ENCODE results near the gene CIAPIN1.

DNA sequence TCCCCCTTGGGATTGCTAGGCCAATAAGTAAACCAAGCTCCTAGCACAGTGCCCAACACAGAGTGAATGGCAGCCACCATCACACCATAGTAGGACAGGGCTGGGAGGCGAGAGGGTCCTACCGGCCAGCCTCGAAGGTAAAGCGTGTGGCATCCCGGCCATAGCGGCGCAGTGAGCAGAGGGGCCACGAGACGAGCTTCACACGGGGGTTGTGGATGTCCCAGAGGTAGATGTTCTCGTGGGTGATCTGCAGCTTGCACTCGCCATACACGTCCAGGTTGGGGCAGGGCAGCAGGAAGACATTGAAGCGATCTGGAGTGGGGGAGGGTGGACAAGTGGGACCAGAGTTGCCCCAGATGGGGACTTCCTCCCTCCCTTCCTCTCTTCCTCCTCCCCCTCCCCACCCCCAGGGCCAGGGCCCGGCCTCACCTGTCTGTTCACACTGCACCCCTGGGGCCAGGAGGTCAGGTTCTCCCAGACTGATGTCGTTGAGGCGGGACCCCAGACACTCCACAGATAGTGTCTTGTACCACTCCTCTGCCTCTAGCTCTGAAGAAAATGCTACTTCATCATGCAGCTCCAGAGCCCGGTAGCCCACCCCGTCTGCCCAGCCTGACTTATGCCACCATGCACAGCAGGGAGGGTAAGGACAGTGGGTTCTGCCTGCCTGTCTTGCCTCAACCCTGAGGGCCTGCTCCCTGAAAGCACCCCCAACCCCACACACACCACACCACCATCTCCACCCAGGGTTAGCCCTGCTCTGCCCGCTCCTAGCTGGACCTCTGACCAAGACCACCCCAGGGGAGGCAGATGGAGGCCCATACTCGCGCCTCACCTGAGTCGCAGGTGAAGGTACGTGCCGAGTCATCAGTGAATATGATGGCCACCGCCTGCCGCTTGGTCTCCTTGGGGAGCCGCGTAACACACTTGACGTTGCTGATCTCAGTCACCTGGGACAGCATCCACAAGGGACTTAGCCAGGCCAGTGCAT, 27.8 kb upstream of the CIAPIN1 start:
- TF ChIP-seq, protein P1, sequence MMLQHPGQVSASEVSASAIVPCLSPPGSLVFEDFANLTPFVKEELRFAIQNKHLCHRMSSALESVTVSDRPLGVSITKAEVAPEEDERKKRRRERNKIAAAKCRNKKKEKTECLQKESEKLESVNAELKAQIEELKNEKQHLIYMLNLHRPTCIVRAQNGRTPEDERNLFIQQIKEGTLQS (IDR thresholded peaks at IDR 0.05; ENCODE audit: insufficient read depth, low read depth, low read length) = no peak
- TF ChIP-seq NANOG (IDR thresholded peaks at IDR 0.05; ENCODE audit: insufficient read depth, low read depth, low read length, poor library complexity, severe bottlenecking) (no peak), KDM4A (IDR thresholded peaks at IDR 0.05; ENCODE audit: low read depth, low read length, severe bottlenecking) (no peak), FOSL1 (IDR thresholded peaks at IDR 0.05; ENCODE audit: insufficient read depth, low read depth, low read length) (no peak), TCF12 (IDR thresholded peaks at IDR 0.05; ENCODE audit: low read depth, low read length) (no peak), EGR1 (IDR thresholded peaks at IDR 0.05; ENCODE audit: borderline replicate concordance, low read depth, low read length) (no peak), CBX5 (IDR thresholded peaks at IDR 0.05; ENCODE audit: low read depth, low read length) (no peak), JUND (IDR thresholded peaks at IDR 0.05; ENCODE audit: low read length) (no peak)
- TF ChIP-seq, protein P2, sequence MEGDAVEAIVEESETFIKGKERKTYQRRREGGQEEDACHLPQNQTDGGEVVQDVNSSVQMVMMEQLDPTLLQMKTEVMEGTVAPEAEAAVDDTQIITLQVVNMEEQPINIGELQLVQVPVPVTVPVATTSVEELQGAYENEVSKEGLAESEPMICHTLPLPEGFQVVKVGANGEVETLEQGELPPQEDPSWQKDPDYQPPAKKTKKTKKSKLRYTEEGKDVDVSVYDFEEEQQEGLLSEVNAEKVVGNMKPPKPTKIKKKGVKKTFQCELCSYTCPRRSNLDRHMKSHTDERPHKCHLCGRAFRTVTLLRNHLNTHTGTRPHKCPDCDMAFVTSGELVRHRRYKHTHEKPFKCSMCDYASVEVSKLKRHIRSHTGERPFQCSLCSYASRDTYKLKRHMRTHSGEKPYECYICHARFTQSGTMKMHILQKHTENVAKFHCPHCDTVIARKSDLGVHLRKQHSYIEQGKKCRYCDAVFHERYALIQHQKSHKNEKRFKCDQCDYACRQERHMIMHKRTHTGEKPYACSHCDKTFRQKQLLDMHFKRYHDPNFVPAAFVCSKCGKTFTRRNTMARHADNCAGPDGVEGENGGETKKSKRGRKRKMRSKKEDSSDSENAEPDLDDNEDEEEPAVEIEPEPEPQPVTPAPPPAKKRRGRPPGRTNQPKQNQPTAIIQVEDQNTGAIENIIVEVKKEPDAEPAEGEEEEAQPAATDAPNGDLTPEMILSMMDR (IDR thresholded peaks at IDR 0.05; ENCODE audit: control extremely low read depth in 1 of 3, insufficient read depth in 1 of 3, low read depth in 1 of 3, low read length in 3 of 3) = no peak
- TF ChIP-seq, protein P3, sequence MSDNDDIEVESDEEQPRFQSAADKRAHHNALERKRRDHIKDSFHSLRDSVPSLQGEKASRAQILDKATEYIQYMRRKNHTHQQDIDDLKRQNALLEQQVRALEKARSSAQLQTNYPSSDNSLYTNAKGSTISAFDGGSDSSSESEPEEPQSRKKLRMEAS (IDR thresholded peaks at IDR 0.05) = no peak

Data from H1 (cell line).